DOHH2 (cell line): ENCODE results near the gene ADAR.

Experiments
- CTCF ChIP-seq: fragments of 200-600 bp; sonication (generic); IDR thresholded peaks from one replicate; pipeline ENCODE4 v1.5.1; 2014; ENCODE audit warnings: antibody characterized with exemption, mild to moderate bottlenecking, low read depth, low read length; ENCODE audit not compliant: poor library complexity, severe bottlenecking
- EZH2phosphoT487 ChIP-seq: fragments of 200-600 bp; sonication (generic); IDR thresholded peaks from 2 replicates; pipeline ENCODE4 v1.6.1; 2017; ENCODE audit warnings: borderline replicate concordance, mild to moderate bottlenecking, antibody characterized with exemption, low read length, moderate library complexity, mixed read lengths

GRCh38 chr1:154550657-154551056 is 57.3 kb downstream of the ADAR start:
- TF ChIP-seq CTCF (no peak), EZH2phosphoT487 (no peak)
